ENCODE results near the gene CCK.
A peak's percentile ranks its signal among the peaks of the same experiment; 100 is the strongest.

CCK gene

DNA sequence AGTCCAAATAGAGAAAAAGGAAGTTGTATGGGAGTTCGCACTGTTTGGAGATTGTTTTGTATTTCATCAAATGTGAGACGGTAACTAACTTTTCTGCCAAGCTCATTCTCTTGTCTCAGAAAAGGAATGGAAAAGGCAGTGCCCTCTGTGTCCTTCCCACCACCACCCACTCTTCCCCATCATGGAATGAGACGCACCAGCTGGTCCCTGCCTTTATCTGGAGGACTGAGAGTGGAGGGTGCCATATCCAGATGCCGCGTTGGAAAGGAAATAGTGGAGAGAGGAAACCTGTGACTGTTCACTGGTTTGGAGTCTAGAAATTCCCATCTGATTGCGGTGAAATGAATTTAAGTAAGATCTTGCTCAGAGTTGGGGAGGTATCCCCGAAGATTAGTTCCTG, 3.7 kb upstream of the CCK start:
- DNase-seq (ENCODE audit: low spot score): no peak
- no peak for FAIRE-seq

- DNase-seq (ENCODE audit: low spot score) (no peak), FAIRE-seq (no peak)
Observed at GRCh38 chr3:42267878-42268277, 1.9 kb upstream of the CCK start.

GRCh38 chr3:42265059-42265991, 660 bp downstream of the CCK start:
- FAIRE-seq (no peak), DNase-seq (ENCODE audit: low spot score) (no peak)

- DNase-seq (ENCODE audit: low spot score): no peak
Observed at GRCh38 chr3:42264399-42265058, 1.5 kb downstream of the CCK start.

DNA sequence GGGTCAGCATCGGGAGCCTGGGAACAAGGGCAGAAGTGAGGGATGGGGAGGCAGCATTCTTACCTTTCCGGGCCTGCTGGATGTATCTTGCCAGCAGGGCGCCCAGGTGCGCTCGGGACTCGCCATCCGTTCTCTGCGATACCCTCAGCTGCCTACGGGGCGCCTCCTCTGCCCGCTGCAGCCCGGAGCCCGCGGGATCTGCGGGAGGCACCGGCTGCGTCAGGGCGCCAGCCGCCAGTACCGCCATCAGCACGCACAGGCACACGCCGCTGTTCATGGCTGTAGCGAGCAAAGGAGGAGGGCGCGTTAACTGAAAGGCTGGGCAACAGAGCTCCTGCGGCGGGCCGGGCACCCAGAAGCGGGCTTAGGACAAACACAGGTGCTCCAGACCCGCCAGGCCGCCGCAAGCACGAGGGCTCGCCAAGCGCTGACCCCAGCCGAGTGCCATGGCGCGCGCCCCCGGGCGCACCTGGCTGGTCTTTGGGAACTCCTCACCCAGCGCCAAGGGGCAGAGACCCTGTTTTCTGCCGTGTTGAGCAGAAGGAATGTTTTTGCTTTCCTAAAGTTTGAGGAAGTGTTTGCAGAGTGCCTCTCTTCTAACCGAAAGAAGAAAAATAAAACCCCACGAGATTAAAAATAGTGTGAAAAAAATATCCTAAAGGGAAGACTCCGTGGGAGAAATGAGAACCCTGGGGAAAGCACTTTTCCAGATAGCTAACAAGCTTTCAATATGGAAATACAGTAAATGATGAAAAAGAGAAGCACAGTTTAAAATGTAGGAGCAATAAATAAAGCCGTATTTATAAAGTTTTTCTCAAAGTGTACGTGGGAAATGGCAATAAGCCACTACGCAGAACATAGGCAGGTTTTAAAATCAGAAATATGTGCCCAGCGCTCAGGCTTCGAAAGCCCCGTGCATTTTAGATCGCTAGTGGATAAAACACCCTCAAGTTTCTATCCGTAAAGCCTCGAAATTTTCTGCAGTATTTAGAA, 2.3 kb downstream of the CCK start:
- DNase-seq (ENCODE audit: low spot score): no peak
- no peak for FAIRE-seq

More at GRCh38 chr3:42264399-42265058, 1.5 kb downstream of the CCK start:
- FAIRE-seq: no peak

GRCh38 chr3:42262525-42262924, 3.5 kb downstream of the CCK start:
- FAIRE-seq (no peak), DNase-seq (ENCODE audit: low spot score) (no peak)

DNA sequence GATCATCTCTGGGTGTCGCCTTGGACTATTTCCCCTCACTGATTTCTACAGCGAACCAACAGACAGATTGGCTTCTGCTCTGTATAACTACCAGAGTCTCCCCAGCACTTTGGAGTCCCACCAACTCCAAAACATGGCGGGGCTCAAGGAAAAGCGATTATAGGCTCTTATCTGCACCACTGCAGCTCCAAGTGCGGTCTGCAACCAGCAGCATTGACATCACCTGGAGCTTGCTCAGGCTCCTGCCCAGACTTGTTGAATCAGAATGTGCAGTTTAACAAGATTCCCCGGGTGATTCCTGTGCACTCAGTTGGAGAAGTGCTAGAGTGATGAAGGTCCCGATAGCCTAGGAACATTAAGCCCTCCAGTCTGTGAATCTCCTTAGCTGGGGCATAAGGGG, 9.0 kb downstream of the CCK start:
- FAIRE-seq (no peak), DNase-seq (ENCODE audit: low spot score) (peak; percentile 19)

GRCh38 chr3:42256135-42256819, 9.7 kb downstream of the CCK start:
- DNase-seq (ENCODE audit: low spot score) (peak; percentile 60), FAIRE-seq (peak; percentile 35)

GRCh38 chr3:42254566-42254965, 11.4 kb downstream of the CCK start:
- FAIRE-seq: no peak

GRCh38 chr3:42250761-42251160, 15.2 kb downstream of the CCK start:
- DNase-seq (ENCODE audit: low spot score): no peak
- FAIRE-seq: no peak

More at GRCh38 chr3:42254566-42254965, 11.4 kb downstream of the CCK start:
- DNase-seq (ENCODE audit: low spot score): peak; percentile 26

GRCh38 chr3:42247576-42248027, 18.4 kb downstream of the CCK start:
- peak; percentile 65 for DNase-seq (ENCODE audit: low spot score)
- FAIRE-seq: no peak

- no peak for FAIRE-seq
- no peak for DNase-seq (ENCODE audit: low spot score)
Observed at GRCh38 chr3:42246091-42246490, 19.9 kb downstream of the CCK start.

DNA sequence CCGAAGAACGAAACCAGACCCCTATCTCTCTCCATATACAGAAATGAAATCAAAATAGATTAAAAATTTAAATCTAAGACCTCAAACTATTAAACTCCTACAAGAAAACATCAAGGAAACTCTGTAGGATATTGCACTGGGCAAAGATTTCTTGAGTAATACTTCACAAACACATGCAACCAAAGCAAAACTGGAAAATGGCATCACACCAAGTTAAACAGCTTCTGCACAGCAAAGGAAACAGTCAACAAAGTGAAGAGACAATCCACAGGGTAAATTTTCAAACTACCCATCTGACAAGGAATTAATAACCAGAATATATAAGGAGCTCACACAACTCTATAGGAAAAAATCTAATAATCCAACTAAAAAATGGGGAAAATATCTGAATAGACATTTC, 29.4 kb downstream of the CCK start:
- FAIRE-seq (no peak), DNase-seq (ENCODE audit: low spot score) (no peak)

DNA sequence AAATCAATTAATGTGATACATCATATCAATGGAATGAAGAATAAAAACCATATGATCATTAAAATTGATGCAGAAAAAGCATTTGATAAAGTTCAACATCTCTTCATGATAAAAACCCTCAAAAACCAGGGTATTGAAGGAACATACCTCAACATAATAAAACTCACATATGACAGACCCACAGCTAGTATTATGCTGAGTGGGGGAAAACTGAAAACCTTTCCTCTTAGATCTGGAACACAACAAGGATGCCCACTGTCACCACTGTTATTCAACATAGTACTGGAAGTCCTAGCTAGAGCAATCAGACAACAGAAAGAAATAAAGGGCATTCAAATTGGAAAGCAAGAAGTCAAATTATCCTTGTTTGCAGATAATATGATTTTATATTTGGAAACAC, 30.5 kb downstream of the CCK start:
- FAIRE-seq (no peak), DNase-seq (ENCODE audit: low spot score) (no peak)

DNA sequence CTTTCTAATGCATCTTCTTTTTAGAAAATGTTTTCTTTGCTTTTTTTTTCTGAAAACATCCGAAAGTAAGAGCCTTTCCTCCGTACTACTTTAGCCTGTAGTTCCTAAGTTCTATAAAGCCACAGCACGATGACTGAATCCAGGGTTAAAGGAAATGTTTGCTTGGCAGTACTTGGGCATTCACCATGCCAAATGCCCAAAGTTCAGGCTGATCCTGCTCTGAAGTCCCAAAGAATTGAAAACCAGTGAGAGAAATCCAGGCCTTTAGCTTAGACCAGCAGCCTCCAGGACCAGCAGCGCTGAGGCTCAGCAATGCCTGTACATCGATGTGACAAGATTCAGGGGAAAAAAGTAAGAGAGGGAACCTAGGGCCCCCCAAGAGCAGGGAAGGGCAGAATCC, 35.1 kb downstream of the CCK start:
- FAIRE-seq: no peak
- DNase-seq (ENCODE audit: low spot score): no peak

GRCh38 chr3:42229942-42230688, 35.9 kb downstream of the CCK start:
- FAIRE-seq (no peak), DNase-seq (ENCODE audit: low spot score) (peak; percentile 76)

GRCh38 chr3:42229266-42229941, 36.6 kb downstream of the CCK start:
- no peak for FAIRE-seq
- no peak for DNase-seq (ENCODE audit: low spot score)

- no peak for DNase-seq (ENCODE audit: low spot score)
- no peak for FAIRE-seq
Observed at GRCh38 chr3:42228796-42229195, 37.2 kb downstream of the CCK start.

Measured in urothelium cell line (cell line).